HCT116 (cell line): ENCODE data around the gene OR5C1. TPM values are rescaled to one million over a fixed set of nuclear protein-coding genes. Genes with fewer than 3 reads are reported as not detected.
"Not testable (repeated sequence)": the region's sequence is repeated elsewhere in the genome, so short reads cannot be mapped to it uniquely, and the experiment has no call there.

ENCODE experiments used
- ATAC-seq: fragments of 200-7000 bp; cut with Tn5 transposase; 2 replicates; pipeline ENCODE4 v1.9.1; 2020; ENCODE audit warnings: mild to moderate bottlenecking, moderate library complexity
- BruUV-seq: library from RNA; stranded (reverse); fragments of 400-500 nt; replicated peaks from 2 replicates; lab custom pipeline; 2021; lab: Mats Ljungman, UMichigan
- CTCF ChIA-PET: fragments of 300-600 bp; sonication (Branson Sonifier 250); formaldehyde crosslinking; loops from one replicate; lab custom pipeline; 2021; ENCODE audit warnings: antibody characterized with exemption; lab: Charles Lee
- POLR2A ChIA-PET: fragments of 300-600, 350-600 bp; sonication (Branson Sonifier 250); formaldehyde crosslinking; loops from one replicate; lab custom pipeline; 2021; ENCODE audit warnings: antibody characterized with exemption; lab: Charles Lee
- RAD21 ChIA-PET, 2 experiments: fragments of 300-600 bp; sonication (Branson Sonifier 250); formaldehyde crosslinking; loops; one replicate each; lab custom pipeline; 2023; ENCODE audit warnings: low total read pairs in 2 of 2; ENCODE audit not compliant: uncharacterized antibody in 2 of 2, unreplicated experiment in 2 of 2, low non-redundant PET in 1 of 2; lab: Charles Lee
- DNase-seq: peaks from one replicate; pipeline ENCODE4 v3.0.0-alpha.2; 2010; ENCODE audit warnings: low read depth, low spot score
- H2AFZ ChIP-seq: fragments of 200-600 bp; shearing (Covaris generic), sonication (generic); 2 replicates; pipeline ENCODE4 v1.6.1; 2017; ENCODE audit warnings: low read depth, mixed run types, mixed read lengths, antibody characterized with exemption, low read length; ENCODE audit not compliant: poor library complexity, severe bottlenecking
- H3K27ac ChIP-seq: 2 replicates; pipeline ENCODE4 v1.5.1; 2012; ENCODE audit warnings: low read depth, low read length
- H3K27me3 ChIP-seq: fragments of 200-600 bp; sonication (generic); 2 replicates; pipeline ENCODE4 v1.6.1; 2016; ENCODE audit warnings: mixed run types, low read length, mixed read lengths; ENCODE audit not compliant: insufficient read depth
- H3K36me3 ChIP-seq, 2 experiments: fragments of 200-500 bp in 1 of 2; fragments of 200-600 bp in 1 of 2; sonication (Bioruptor generic) in 1 of 2; sonication (generic) in 1 of 2; 2 replicates each; pipeline versions ENCODE4 v1.5.1 to v1.6.1; 2014 to 2016; ENCODE audit warnings: low read length in 2 of 2, inconsistent platforms in 1 of 2, mixed read lengths in 1 of 2, mixed run types in 1 of 2; ENCODE audit not compliant: insufficient read depth in 2 of 2, control insufficient read depth in 1 of 2
- H3K4me1 ChIP-seq, 2 experiments: fragments of 200-600 bp in 1 of 2; sonication (generic) in 1 of 2; 2 replicates each; pipeline versions ENCODE4 v1.5.1 to v1.6.1; 2012 to 2017; ENCODE audit warnings: low read length in 2 of 2, inconsistent platforms in 1 of 2, mild to moderate bottlenecking in 1 of 2, mixed read lengths in 1 of 2, mixed run types in 1 of 2, moderate library complexity in 1 of 2; ENCODE audit not compliant: insufficient read depth in 2 of 2, control insufficient read depth in 1 of 2
- H3K4me2 ChIP-seq: fragments of 200-600 bp; sonication (generic); 2 replicates; pipeline ENCODE4 v1.6.1; 2017; ENCODE audit warnings: mixed run types, low read length, mixed read lengths
- H3K4me3 ChIP-seq, 2 experiments: fragments of 200-600 bp in 1 of 2; sonication (generic) in 1 of 2; replicated peaks in 1 of 2; 2 replicates each; pipeline ENCODE4 v1.5.1; 2011 to 2016; ENCODE audit warnings: low read length in 2 of 2, control low read depth in 1 of 2, low read depth in 1 of 2, mild to moderate bottlenecking in 1 of 2, mixed read lengths in 1 of 2, mixed run types in 1 of 2
- H3K79me2 ChIP-seq: fragments of 200-600 bp; sonication (generic); 2 replicates; pipeline ENCODE4 v1.6.1; 2017; ENCODE audit warnings: mild to moderate bottlenecking, mixed run types, low read length, moderate library complexity, mixed read lengths; ENCODE audit not compliant: insufficient read depth
- H3K9ac ChIP-seq: fragments of 200-600 bp; sonication (generic); 2 replicates; pipeline ENCODE4 v1.6.1; 2016; ENCODE audit warnings: low read length, mixed read lengths
- H3K9me2 ChIP-seq: fragments of 200-600 bp; sonication (generic), shearing (Covaris generic); 2 replicates; pipeline ENCODE4 v1.6.1; 2017; ENCODE audit warnings: mixed run types, mild to moderate bottlenecking, moderate library complexity; ENCODE audit not compliant: insufficient read depth
- H3K9me3 ChIP-seq, 2 experiments: fragments of 200-500 bp in 1 of 2; fragments of 200-600 bp in 1 of 2; sonication (Bioruptor generic) in 1 of 2; sonication (generic) in 1 of 2; 2 replicates each; pipeline ENCODE4 v1.6.1; 2014 to 2017; ENCODE audit warnings: low read length in 2 of 2, mixed read lengths in 2 of 2, inconsistent platforms in 1 of 2, low read depth in 1 of 2, mild to moderate bottlenecking in 1 of 2, mixed run types in 1 of 2, moderate library complexity in 1 of 2; ENCODE audit not compliant: control insufficient read depth in 1 of 2, insufficient read depth in 1 of 2
- H4K20me1 ChIP-seq: fragments of 200-600 bp; sonication (generic), shearing (Covaris generic); 2 replicates; pipeline ENCODE4 v1.6.1; 2017; ENCODE audit warnings: mixed run types, mild to moderate bottlenecking, moderate library complexity; ENCODE audit not compliant: insufficient read depth
- RAD21 ChIP-seq: IDR thresholded peaks from 2 replicates; pipeline ENCODE4 v1.6.1; 2012; ENCODE audit warnings: low read depth, mild to moderate bottlenecking
- intact Hi-C: fragments of 100-400 bp; cut with micrococcal nuclease; formaldehyde crosslinking; loops from 2 replicates; pipeline ENCODE4 v1.10.0; 2022
- total RNA-seq: library from RNA; stranded (reverse); gene quantifications from one replicate; pipeline ENCODE4 v1.2.1, GENCODE V29; 2021; ENCODE audit not compliant: unreplicated experiment
- TF ChIP-seq, protein P1 (sequence below), 3 experiments: fragments of 200-600 bp in 1 of 3; sonication (generic) in 1 of 3; IDR thresholded peaks in 2 of 3; conservative IDR thresholded peaks in 1 of 3; 2 replicates each; pipeline ENCODE4 v1.5.1; 2012 to 2017; ENCODE audit warnings: low read depth in 2 of 3, low read length in 2 of 3, antibody characterized with exemption in 1 of 3, borderline replicate concordance in 1 of 3, control low read depth in 1 of 3, mild to moderate bottlenecking in 1 of 3, mixed read lengths in 1 of 3, mixed run types in 1 of 3, moderate library complexity in 1 of 3; ENCODE audit not compliant: insufficient read depth in 1 of 3

The OR5C1 gene
- total RNA-seq, 1 experiment from 2014 or later, result not detected

DNA sequence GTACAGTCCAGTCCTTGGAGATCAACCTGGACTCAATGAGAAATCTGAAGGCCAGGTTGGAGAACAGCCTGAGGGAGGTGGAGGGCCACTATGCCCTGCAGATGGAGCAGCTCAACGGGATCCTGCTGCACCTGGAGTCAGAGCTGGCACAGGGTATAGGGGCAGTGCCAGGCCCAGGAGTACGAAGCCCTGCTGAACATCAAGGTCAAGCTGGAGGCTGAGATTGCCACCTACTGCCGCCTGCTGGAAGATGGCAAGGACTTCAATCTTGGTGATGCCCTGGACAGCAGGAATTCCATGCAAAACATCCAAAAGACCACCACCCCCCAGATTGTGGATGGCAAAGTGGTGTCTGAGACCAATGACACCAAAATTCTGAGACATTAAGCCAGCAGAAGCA, 49.7 kb downstream of the OR5C1 start:
- RAD21 ChIA-PET, DNase-seq, intact Hi-C loops, H3K36me3 ChIP-seq, H3K27ac ChIP-seq, ATAC-seq, H4K20me1 ChIP-seq, H2AFZ ChIP-seq, H3K4me3 ChIP-seq, H3K79me2 ChIP-seq, H3K4me2 ChIP-seq, BruUV-seq, H3K9ac ChIP-seq, POLR2A ChIA-PET, H3K9me3 ChIP-seq, CTCF ChIA-PET, H3K27me3 ChIP-seq, H3K9me2 ChIP-seq: not testable (repeated sequence)
- peaks cover 5 to 11% of the 10 kb centered on the region in 2 experiments; a peak in 3 of 4 replicates for H3K4me1 ChIP-seq
- TF ChIP-seq, protein P1, sequence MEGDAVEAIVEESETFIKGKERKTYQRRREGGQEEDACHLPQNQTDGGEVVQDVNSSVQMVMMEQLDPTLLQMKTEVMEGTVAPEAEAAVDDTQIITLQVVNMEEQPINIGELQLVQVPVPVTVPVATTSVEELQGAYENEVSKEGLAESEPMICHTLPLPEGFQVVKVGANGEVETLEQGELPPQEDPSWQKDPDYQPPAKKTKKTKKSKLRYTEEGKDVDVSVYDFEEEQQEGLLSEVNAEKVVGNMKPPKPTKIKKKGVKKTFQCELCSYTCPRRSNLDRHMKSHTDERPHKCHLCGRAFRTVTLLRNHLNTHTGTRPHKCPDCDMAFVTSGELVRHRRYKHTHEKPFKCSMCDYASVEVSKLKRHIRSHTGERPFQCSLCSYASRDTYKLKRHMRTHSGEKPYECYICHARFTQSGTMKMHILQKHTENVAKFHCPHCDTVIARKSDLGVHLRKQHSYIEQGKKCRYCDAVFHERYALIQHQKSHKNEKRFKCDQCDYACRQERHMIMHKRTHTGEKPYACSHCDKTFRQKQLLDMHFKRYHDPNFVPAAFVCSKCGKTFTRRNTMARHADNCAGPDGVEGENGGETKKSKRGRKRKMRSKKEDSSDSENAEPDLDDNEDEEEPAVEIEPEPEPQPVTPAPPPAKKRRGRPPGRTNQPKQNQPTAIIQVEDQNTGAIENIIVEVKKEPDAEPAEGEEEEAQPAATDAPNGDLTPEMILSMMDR (IDR thresholded peaks at IDR 0.05 in 2 of 3, conservative IDR thresholded peaks at IDR 0.05 in 1 of 3; ENCODE audit: borderline replicate concordance in 1 of 3, insufficient read depth in 1 of 3, low read depth in 2 of 3, low read length in 2 of 3), result peak in 2 of 3 experiments; percentile 27 to 32; a peak in 3 of 6 replicates
- TF ChIP-seq RAD21, result 0 out of 2 replicates have a peak, but pooled peaks have one; percentile 12

Other genes with a start within 250 kb of the OR5C1 start
- not detected for gene OR1N2, start 235.8 kb upstream of the OR5C1 start, total RNA-seq
- gene OR1L8, start 205.5 kb upstream of the OR5C1 start, total RNA-seq, result not detected
- not detected for gene OR1Q1, start 174.2 kb upstream of the OR5C1 start, total RNA-seq
- gene OR1B1, start 131.3 kb upstream of the OR5C1 start, total RNA-seq, result not detected
- gene OR1L1, start 127.2 kb upstream of the OR5C1 start, total RNA-seq, result not detected
- not detected for gene OR1L3, start 113.8 kb upstream of the OR5C1 start, total RNA-seq
- not detected for gene OR1L4, start 64.9 kb upstream of the OR5C1 start, total RNA-seq
- gene OR1L6, start 46.6 kb upstream of the OR5C1 start, total RNA-seq, result not detected
- not detected for gene OR1K1, start 11.2 kb downstream of the OR5C1 start, total RNA-seq
- gene PDCL, start 39.7 kb downstream of the OR5C1 start, total RNA-seq, result 17.7 TPM
- gene RC3H2, start 116.4 kb downstream of the OR5C1 start, total RNA-seq, result 53.8 TPM
- 12.3 TPM for gene ZBTB6, start 124.4 kb downstream of the OR5C1 start, total RNA-seq
- gene ZBTB26, start 142.6 kb downstream of the OR5C1 start, total RNA-seq, result 5.5 TPM
- 29.7 TPM for gene RABGAP1, start 152.1 kb downstream of the OR5C1 start, total RNA-seq
- 1.1 TPM for gene GPR21, start 244.7 kb downstream of the OR5C1 start, total RNA-seq